ENCODE results near the gene HIC1. TPM values are rescaled to one million over a fixed set of nuclear protein-coding genes. Genes with fewer than 3 reads are reported as not detected.

The HIC1 gene
- total and polyA plus RNA-seq, 2 of the 4 experiments (the other 2 are of a cell fraction) = 10.4 to 23.0 TPM

- no peak for TF ChIP-seq ELK1 (IDR thresholded peaks at IDR 0.05; ENCODE audit: borderline replicate concordance, low read depth, low read length)
- no peak for TF ChIP-seq RFX5 (IDR thresholded peaks at IDR 0.05; ENCODE audit: low read depth, low read length)
- no peak for TF ChIP-seq SMC3 (IDR thresholded peaks at IDR 0.05; ENCODE audit: low read depth, low read length)
- TF ChIP-seq FOS (IDR thresholded peaks at IDR 0.05; ENCODE audit: low read depth, low read length) = no peak
- TF ChIP-seq NFE2L2 (IDR thresholded peaks at IDR 0.05; ENCODE audit: low read depth, low read length) = no peak
Observed at GRCh38 chr17:2074919-2075318, 20.0 kb downstream of the HIC1 start (continued).
